HEK293 (cell line): ENCODE results near the gene HPCAL1.
"Not testable (repeated sequence)": the region's sequence is repeated elsewhere in the genome, so short reads cannot be mapped to it uniquely, and the experiment has no call there.

Source experiments
- CTCF ChIA-PET: fragments of 350-600 bp; formaldehyde crosslinking; extraction: SDS; loops from one replicate; lab custom pipeline; 2021; ENCODE audit warnings: antibody characterized with exemption; lab: Yijun Ruan, JAX
- POLR2A ChIA-PET: fragments of 300-600 bp; formaldehyde crosslinking; extraction: SDS; loops from one replicate; lab custom pipeline; 2020; ENCODE audit warnings: antibody characterized with exemption, inconsistent platforms; lab: Yijun Ruan, JAX
- H3K27ac ChIP-seq: fragments of 200-500 bp; sonication (Bioruptor generic); 2 replicates; pipeline ENCODE4 v1.5.1; 2014; ENCODE audit warnings: low read depth, low read length, control low read depth, inconsistent platforms; ENCODE audit errors: extremely low read depth
- H3K36me3 ChIP-seq, 2 experiments: fragments of 200-500 bp in 1 of 2; sonication (Bioruptor generic) in 1 of 2; 1 replicate in 1 of 2; 2 replicates in 1 of 2; pipeline ENCODE4 v1.5.1; 2014 to 2017; ENCODE audit warnings: inconsistent platforms in 2 of 2, low read length in 2 of 2; ENCODE audit not compliant: control insufficient read depth in 2 of 2, insufficient read depth in 1 of 2
- H3K4me1 ChIP-seq: fragments of 200-500 bp; sonication (Bioruptor generic); 2 replicates; pipeline ENCODE4 v1.5.1; 2014; ENCODE audit warnings: mild to moderate bottlenecking, low read length, inconsistent platforms; ENCODE audit not compliant: control insufficient read depth, insufficient read depth
- H3K4me3 ChIP-seq: 2 replicates; pipeline ENCODE4 v1.5.1; 2011; ENCODE audit warnings: low read depth, mild to moderate bottlenecking, control low read depth, low read length, moderate library complexity
- H3K9me3 ChIP-seq: fragments of 200-500 bp; sonication (Bioruptor generic); 2 replicates; pipeline ENCODE4 v1.5.1; 2014; ENCODE audit warnings: low read depth, low read length, inconsistent platforms; ENCODE audit not compliant: control insufficient read depth, insufficient read depth
- FEZF1 ChIP-seq: fragments of 450-650 bp; formaldehyde crosslinking; IDR thresholded peaks from 2 replicates; pipeline ENCODE4 v1.5.1; 2016; ENCODE audit warnings: missing biosample characterization, missing genetic modification characterization
- HOXD13 ChIP-seq: sonication (generic); formaldehyde crosslinking; IDR thresholded peaks from 2 replicates; pipeline ENCODE4 v1.8.0; 2022; ENCODE audit warnings: missing genetic modification reagents, borderline replicate concordance
- KLF16 ChIP-seq: fragments of 450-650 bp; formaldehyde crosslinking; IDR thresholded peaks from 2 replicates; pipeline ENCODE4 v1.5.1; 2017; ENCODE audit warnings: missing biosample characterization, missing genetic modification characterization
- SETDB1 ChIP-seq: IDR thresholded peaks from one replicate; pipeline ENCODE4 v1.6.1; 2017; ENCODE audit warnings: mild to moderate bottlenecking, low read length, moderate library complexity, mixed read lengths; ENCODE audit not compliant: insufficient read length
- ZEB2 ChIP-seq: fragments of 450-650 bp; formaldehyde crosslinking; IDR thresholded peaks from 2 replicates; pipeline ENCODE4 v1.5.1; 2016; ENCODE audit warnings: missing biosample characterization, missing genetic modification characterization
- ZNF155 ChIP-seq: fragments of 450-650 bp; formaldehyde crosslinking; IDR thresholded peaks from 2 replicates; pipeline ENCODE4 v1.5.1; 2016; ENCODE audit warnings: missing biosample characterization, missing genetic modification characterization
- ZNF221 ChIP-seq: fragments of 450-650 bp; formaldehyde crosslinking; IDR thresholded peaks from 2 replicates; pipeline ENCODE4 v1.5.1; 2017; ENCODE audit warnings: missing biosample characterization, missing genetic modification characterization, borderline replicate concordance
- ZNF488 ChIP-seq: fragments of 450-650 bp; formaldehyde crosslinking; IDR thresholded peaks from 2 replicates; pipeline ENCODE4 v1.5.1; 2016; ENCODE audit warnings: missing biosample characterization, missing genetic modification characterization
- ZNF548 ChIP-seq: fragments of 450-650 bp; formaldehyde crosslinking; IDR thresholded peaks from 2 replicates; pipeline ENCODE4 v1.5.1; 2016; ENCODE audit warnings: missing biosample characterization, missing genetic modification characterization
- ZNF610 ChIP-seq: fragments of 450-650 bp; formaldehyde crosslinking; IDR thresholded peaks from 2 replicates; pipeline ENCODE4 v1.5.1; 2016; ENCODE audit warnings: missing biosample characterization, missing genetic modification characterization, borderline replicate concordance
- ZNF639 ChIP-seq: fragments of 450-650 bp; formaldehyde crosslinking; IDR thresholded peaks from 2 replicates; pipeline ENCODE4 v1.5.1; 2016; ENCODE audit warnings: missing biosample characterization, missing genetic modification characterization
- ZNF843 ChIP-seq: fragments of 450-650 bp; formaldehyde crosslinking; IDR thresholded peaks from 2 replicates; pipeline ENCODE4 v1.5.1; 2016; ENCODE audit warnings: missing biosample characterization, missing genetic modification characterization
- TF ChIP-seq, protein P1 (sequence below): fragments of 450-650 bp; formaldehyde crosslinking; IDR thresholded peaks from 2 replicates; pipeline ENCODE4 v1.5.1; 2016; ENCODE audit warnings: missing biosample characterization, missing genetic modification characterization
- TF ChIP-seq, protein P2 (sequence below): fragments of 450-650 bp; formaldehyde crosslinking; IDR thresholded peaks from 2 replicates; pipeline ENCODE4 v1.5.1; 2016; ENCODE audit warnings: missing biosample characterization, missing genetic modification characterization, low read depth
- TF ChIP-seq, protein P3 (sequence below): fragments of 450-650 bp; formaldehyde crosslinking; IDR thresholded peaks from 2 replicates; pipeline ENCODE4 v1.5.1; 2017; ENCODE audit warnings: missing biosample characterization, missing genetic modification characterization

Gene HPCAL1

GRCh38 chr2:10294077-10294476 is 8.6 kb upstream of the HPCAL1 start:
- TF ChIP-seq, protein P1, sequence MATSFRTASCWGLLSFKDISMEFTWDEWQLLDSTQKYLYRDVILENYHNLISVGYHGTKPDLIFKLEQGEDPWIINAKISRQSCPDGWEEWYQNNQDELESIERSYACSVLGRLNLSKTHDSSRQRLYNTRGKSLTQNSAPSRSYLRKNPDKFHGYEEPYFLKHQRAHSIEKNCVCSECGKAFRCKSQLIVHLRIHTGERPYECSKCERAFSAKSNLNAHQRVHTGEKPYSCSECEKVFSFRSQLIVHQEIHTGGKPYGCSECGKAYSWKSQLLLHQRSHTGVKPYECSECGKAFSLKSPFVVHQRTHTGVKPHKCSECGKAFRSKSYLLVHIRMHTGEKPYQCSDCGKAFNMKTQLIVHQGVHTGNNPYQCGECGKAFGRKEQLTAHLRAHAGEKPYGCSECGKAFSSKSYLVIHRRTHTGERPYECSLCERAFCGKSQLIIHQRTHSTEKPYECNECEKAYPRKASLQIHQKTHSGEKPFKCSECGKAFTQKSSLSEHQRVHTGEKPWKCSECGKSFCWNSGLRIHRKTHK (tag by site-specific recombination) = no peak
- peak; percentile 74 for TF ChIP-seq SETDB1
- ChIA-PET CTCF (no interaction called here), POLR2A (no interaction called here)
- no peaks in the 10 kb centered on the region for H3K4me1 ChIP-seq
- H3K36me3 ChIP-seq = no peaks in the 10 kb centered on the region
- H3K9me3 ChIP-seq = no peaks in the 10 kb centered on the region
- H3K4me3 ChIP-seq = no peak overlapping the region
- H3K27ac ChIP-seq = no peak overlapping the region

DNA sequence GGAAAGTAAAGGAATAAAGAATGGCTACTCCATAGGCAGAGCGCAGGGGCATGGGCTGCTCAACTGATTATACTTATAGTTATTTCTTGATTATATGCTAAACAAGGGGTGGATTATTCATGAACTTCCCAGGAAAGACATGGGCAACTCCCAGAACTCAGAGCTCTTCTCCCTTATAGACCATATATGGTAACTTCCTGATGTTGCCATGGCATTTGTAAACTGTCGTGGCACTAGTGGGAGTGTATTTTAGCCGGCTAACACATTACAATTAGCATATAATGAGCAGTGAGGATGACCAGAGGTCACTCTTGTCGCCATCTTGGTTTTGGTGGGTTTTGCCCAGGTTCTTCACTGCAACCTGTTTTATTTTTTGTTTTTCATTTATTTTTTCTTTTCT is 7.1 kb upstream of the HPCAL1 start:
- H3K4me1 ChIP-seq, H3K36me3 ChIP-seq, H3K27ac ChIP-seq, POLR2A ChIA-PET, H3K4me3 ChIP-seq, H3K9me3 ChIP-seq, CTCF ChIA-PET: not testable (repeated sequence)

GRCh38 chr2:10296142-10296541 is 6.6 kb upstream of the HPCAL1 start:
- H3K36me3 ChIP-seq = no peaks in the 10 kb centered on the region
- no peaks in the 10 kb centered on the region for H3K9me3 ChIP-seq
- POLR2A ChIA-PET = no interaction called here
- no peaks in the 10 kb centered on the region for H3K4me1 ChIP-seq
- H3K27ac ChIP-seq = no peak overlapping the region
- no peak for TF ChIP-seq ZNF548 (tag by site-specific recombination)
- no peak for TF ChIP-seq HOXD13
- TF ChIP-seq ZNF639 = no peak
- no peak for TF ChIP-seq ZNF488 (tag by site-specific recombination)
- CTCF ChIA-PET = interaction anchor here (1.0 kb wide), 1 partner anchor 114 kb away, joined by 3 read pairs; no protein-coding TSS in a partner anchor
- H3K4me3 ChIP-seq = no peak overlapping the region

- Histone ChIP-seq H3K36me3 (no peaks in the 10 kb centered on the region), H3K4me1 (no peaks in the 10 kb centered on the region)
- TF ChIP-seq ZNF610 (tag by site-specific recombination) (no peak), ZNF843 (tag by site-specific recombination) (no peak), ZNF221 (tag by site-specific recombination) (no peak), ZEB2 (tag by site-specific recombination) (no peak), FEZF1 (tag by site-specific recombination) (no peak), KLF16 (tag by site-specific recombination) (no peak), ZNF155 (tag by site-specific recombination) (no peak)
- TF ChIP-seq, protein P2, sequence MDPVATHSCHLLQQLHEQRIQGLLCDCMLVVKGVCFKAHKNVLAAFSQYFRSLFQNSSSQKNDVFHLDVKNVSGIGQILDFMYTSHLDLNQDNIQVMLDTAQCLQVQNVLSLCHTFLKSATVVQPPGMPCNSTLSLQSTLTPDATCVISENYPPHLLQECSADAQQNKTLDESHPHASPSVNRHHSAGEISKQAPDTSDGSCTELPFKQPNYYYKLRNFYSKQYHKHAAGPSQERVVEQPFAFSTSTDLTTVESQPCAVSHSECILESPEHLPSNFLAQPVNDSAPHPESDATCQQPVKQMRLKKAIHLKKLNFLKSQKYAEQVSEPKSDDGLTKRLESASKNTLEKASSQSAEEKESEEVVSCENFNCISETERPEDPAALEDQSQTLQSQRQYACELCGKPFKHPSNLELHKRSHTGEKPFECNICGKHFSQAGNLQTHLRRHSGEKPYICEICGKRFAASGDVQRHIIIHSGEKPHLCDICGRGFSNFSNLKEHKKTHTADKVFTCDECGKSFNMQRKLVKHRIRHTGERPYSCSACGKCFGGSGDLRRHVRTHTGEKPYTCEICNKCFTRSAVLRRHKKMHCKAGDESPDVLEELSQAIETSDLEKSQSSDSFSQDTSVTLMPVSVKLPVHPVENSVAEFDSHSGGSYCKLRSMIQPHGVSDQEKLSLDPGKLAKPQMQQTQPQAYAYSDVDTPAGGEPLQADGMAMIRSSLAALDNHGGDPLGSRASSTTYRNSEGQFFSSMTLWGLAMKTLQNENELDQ = no peak
- TF ChIP-seq, protein P3, sequence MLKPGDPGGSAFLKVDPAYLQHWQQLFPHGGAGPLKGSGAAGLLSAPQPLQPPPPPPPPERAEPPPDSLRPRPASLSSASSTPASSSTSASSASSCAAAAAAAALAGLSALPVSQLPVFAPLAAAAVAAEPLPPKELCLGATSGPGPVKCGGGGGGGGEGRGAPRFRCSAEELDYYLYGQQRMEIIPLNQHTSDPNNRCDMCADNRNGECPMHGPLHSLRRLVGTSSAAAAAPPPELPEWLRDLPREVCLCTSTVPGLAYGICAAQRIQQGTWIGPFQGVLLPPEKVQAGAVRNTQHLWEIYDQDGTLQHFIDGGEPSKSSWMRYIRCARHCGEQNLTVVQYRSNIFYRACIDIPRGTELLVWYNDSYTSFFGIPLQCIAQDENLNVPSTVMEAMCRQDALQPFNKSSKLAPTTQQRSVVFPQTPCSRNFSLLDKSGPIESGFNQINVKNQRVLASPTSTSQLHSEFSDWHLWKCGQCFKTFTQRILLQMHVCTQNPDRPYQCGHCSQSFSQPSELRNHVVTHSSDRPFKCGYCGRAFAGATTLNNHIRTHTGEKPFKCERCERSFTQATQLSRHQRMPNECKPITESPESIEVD (tag by site-specific recombination) = no peak
- TF ChIP-seq, all 188 proteins: peak for 0
- POLR2A ChIA-PET = no interaction called here
- no peak overlapping the region for H3K4me3 ChIP-seq
- H3K9me3 ChIP-seq = no peaks in the 10 kb centered on the region
- CTCF ChIA-PET = interaction anchor here (0.6 to 1.0 kb wide), 3 partner anchors 112 to 229 kb away, joined by 3 read pairs; no protein-coding TSS in a partner anchor
- no peak overlapping the region for H3K27ac ChIP-seq
These were observed 5.4 kb upstream of the HPCAL1 start for GRCh38 chr2:10297191-10297830.
